ENCODE measurements around the gene ROR2.

DNA sequence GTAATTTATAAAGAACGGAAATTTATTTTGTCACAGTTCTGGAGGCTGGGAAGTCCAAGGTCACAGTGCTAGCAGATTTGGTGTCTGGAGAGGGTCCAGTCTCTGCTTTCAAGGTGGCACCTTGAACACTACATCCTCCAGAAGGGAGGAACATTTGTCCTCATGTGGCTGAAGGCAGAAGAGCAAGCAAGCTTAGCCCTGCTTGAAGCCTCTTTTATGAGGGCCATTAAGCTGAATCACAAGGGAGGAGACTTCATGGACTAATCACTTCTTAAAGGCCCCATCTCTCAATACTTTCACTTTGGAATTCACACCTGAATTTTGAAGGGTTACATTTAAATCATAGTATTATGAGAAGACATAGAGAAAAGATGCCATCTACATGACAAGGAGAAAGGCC is 311.0 kb downstream of the ROR2 start:
- no peak for TF ChIP-seq EZH2 (IDR thresholded peaks at IDR 0.05; ENCODE audit: low read length, unreplicated experiment)
- TF ChIP-seq, protein P1, sequence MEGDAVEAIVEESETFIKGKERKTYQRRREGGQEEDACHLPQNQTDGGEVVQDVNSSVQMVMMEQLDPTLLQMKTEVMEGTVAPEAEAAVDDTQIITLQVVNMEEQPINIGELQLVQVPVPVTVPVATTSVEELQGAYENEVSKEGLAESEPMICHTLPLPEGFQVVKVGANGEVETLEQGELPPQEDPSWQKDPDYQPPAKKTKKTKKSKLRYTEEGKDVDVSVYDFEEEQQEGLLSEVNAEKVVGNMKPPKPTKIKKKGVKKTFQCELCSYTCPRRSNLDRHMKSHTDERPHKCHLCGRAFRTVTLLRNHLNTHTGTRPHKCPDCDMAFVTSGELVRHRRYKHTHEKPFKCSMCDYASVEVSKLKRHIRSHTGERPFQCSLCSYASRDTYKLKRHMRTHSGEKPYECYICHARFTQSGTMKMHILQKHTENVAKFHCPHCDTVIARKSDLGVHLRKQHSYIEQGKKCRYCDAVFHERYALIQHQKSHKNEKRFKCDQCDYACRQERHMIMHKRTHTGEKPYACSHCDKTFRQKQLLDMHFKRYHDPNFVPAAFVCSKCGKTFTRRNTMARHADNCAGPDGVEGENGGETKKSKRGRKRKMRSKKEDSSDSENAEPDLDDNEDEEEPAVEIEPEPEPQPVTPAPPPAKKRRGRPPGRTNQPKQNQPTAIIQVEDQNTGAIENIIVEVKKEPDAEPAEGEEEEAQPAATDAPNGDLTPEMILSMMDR (conservative IDR thresholded peaks at IDR 0.05; ENCODE audit: low read depth, low read length) = no peak

All from PC-3 (cell line).